ENCODE results near the gene NRXN3.

Gene NRXN3

DNA sequence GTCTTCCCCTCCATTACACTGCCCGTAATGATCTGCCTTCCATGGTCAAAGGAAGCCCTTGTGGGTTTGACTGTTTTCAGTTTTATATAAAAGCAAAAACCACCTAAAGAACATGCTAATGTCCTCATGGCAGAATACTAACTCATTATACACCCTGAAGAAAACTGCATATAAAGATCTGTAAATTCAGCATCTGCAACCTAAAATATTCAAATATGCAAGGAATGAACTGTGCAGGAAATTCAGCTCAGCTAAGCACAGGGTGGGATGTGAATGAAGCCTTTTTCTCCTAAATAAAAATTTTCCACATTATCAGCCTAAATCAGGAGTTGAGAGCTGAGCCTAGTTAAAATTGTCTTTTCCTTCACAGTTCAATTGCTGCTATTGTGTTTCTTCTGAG lies 128.1 kb downstream of the NRXN3 start:
- DNase-seq (ENCODE audit: low spot score), result no peak
- TF ChIP-seq, protein P1, sequence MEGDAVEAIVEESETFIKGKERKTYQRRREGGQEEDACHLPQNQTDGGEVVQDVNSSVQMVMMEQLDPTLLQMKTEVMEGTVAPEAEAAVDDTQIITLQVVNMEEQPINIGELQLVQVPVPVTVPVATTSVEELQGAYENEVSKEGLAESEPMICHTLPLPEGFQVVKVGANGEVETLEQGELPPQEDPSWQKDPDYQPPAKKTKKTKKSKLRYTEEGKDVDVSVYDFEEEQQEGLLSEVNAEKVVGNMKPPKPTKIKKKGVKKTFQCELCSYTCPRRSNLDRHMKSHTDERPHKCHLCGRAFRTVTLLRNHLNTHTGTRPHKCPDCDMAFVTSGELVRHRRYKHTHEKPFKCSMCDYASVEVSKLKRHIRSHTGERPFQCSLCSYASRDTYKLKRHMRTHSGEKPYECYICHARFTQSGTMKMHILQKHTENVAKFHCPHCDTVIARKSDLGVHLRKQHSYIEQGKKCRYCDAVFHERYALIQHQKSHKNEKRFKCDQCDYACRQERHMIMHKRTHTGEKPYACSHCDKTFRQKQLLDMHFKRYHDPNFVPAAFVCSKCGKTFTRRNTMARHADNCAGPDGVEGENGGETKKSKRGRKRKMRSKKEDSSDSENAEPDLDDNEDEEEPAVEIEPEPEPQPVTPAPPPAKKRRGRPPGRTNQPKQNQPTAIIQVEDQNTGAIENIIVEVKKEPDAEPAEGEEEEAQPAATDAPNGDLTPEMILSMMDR (IDR thresholded peaks at IDR 0.05; ENCODE audit: extremely low read depth, insufficient read depth, missing control alignments), result no peak
- in situ Hi-C loops (cut with MboI; ENCODE audit: low pct_unique_long_range_greater_than_20kb, low sequenced_read_pairs, unreplicated experiment), result no loop called here

DNA sequence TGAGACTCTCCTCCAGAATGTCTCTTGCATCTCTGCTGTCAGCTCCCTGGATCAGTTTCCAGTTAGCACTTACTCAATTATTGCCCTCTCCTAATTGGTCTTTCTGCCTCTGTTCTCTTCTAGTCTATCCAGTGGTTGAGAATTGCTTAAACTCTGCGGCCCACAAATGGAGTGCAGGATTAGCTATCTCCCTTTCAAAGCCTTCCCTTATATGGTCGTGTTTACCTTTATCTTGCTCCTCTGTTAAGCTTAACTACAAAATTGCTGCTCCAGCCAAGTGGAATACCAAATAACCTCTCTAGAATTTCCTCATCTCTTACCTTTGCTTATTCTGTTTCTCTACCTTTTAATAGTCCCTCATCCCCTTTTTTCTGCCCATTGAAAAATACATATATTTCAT lies 132.7 kb downstream of the NRXN3 start:
- in situ Hi-C loops (cut with MboI; ENCODE audit: low pct_unique_long_range_greater_than_20kb, low sequenced_read_pairs, unreplicated experiment), result no loop called here
- DNase-seq (ENCODE audit: low spot score), result no peak
- TF ChIP-seq, protein P1 (IDR thresholded peaks at IDR 0.05; ENCODE audit: extremely low read depth, insufficient read depth, missing control alignments), result no peak

DNA sequence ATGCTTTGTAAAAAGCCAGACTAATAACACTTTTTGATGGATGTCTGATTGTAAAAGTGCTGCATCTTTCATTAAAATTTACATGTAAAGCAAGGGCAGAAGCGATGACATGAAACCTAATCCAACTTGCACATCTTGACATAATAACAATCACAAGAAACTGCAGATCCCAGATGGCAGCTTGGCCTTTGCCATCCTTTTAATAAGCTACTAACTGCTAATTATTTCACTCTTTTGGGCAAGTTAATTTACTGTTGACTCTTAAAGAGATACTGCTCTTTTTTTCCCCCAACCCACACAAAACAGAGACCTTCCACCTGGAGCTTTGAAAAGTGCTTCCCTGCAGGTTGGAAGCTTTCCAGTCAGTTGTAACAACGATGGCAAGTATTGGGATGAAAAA lies 137.5 kb downstream of the NRXN3 start:
- TF ChIP-seq, protein P1 (IDR thresholded peaks at IDR 0.05; ENCODE audit: extremely low read depth, insufficient read depth, missing control alignments), result no peak
- in situ Hi-C loops (cut with MboI; ENCODE audit: low pct_unique_long_range_greater_than_20kb, low sequenced_read_pairs, unreplicated experiment), result no loop called here
- no peak for DNase-seq (ENCODE audit: low spot score)

DNA sequence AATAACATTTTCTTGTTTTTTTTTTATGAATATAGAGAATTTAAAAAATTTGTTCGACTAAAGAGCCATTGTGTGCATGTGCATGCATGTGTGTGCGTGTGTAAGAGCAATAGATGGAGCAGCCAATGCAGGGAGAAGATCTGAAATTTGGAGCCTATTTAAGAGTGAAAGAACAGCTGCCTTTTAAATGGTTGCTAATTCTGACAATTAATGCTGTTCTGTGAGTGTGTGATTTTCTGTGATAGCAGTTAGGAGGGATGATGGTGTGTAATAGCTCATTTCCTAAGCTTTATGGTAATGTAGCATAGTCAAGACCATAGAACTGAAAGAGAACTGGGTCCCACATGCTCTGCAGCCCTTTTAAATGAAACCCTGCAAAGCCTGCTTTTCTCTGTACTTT lies 137.9 kb downstream of the NRXN3 start:
- TF ChIP-seq, protein P1 (IDR thresholded peaks at IDR 0.05; ENCODE audit: extremely low read depth, insufficient read depth, missing control alignments), result no peak
- no peak for DNase-seq (ENCODE audit: low spot score)
- in situ Hi-C loops (cut with MboI; ENCODE audit: low pct_unique_long_range_greater_than_20kb, low sequenced_read_pairs, unreplicated experiment), result no loop called here

DNA sequence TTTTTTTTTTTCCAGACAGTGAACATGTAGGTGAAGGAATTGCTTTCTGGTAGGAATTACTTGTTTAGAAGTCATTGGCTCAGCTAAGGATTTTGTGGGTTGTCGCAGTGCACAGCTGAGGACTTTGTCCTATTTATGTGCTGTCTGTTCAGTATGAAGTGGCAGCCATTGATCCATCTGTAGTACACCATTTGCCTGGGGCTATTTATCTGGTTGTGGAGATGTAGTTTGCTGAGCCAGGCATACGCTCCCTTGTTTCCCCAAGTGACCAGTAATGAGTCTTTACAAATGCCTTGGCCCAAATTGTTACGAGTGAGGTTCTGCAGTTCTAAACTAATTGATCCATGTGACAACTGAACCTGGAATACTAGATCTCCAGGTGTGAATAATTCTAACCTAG lies 140.1 kb downstream of the NRXN3 start:
- in situ Hi-C loops (cut with MboI; ENCODE audit: low pct_unique_long_range_greater_than_20kb, low sequenced_read_pairs, unreplicated experiment), result no loop called here
- TF ChIP-seq, protein P1 (IDR thresholded peaks at IDR 0.05; ENCODE audit: extremely low read depth, insufficient read depth, missing control alignments), result no peak

DNA sequence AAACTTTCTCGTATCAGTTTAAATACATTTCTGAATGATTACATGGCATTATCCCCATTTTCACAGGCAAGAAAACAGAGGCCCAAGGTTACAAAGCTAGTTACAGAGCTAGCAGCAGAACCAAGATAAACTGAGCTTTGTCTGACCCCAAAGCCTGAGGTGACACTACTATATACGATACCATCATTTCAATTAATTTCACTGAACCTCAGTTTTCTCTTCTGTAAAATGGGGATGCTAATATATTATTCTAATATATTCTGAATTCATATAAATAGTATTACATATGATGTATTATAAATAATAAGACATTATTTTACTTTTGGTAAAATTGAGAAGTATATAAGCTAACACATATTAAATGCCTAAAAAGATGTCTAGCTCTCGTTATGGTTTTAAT lies 143.3 kb downstream of the NRXN3 start:
- no peak for DNase-seq (ENCODE audit: low spot score)
- in situ Hi-C loops (cut with MboI; ENCODE audit: low pct_unique_long_range_greater_than_20kb, low sequenced_read_pairs, unreplicated experiment), result no loop called here
- TF ChIP-seq, protein P1 (IDR thresholded peaks at IDR 0.05; ENCODE audit: extremely low read depth, insufficient read depth, missing control alignments), result no peak

More for the DNA sequence above, 140.1 kb downstream of the NRXN3 start:
- no peak for DNase-seq (ENCODE audit: low spot score)

DNA sequence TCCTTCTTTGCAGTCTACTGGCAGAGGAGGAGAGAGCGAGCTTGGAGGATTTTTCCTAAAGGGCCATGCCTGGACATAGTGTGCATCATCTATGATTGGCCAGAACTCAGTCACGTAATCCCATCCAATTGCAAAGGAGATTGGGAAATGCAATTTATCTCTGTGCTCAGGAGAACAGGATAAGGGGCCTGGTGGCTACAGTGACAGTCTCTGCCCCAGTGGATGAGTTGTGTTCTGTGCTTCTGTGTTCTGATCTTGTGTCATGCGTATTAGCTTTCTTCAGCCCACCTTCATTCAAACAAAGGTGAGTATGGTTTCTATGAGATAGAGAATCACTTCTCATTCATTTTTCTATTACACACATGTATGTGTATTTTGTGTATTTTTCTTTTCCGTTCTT lies 144.3 kb downstream of the NRXN3 start:
- DNase-seq (ENCODE audit: low spot score), result no peak
- in situ Hi-C loops (cut with MboI; ENCODE audit: low pct_unique_long_range_greater_than_20kb, low sequenced_read_pairs, unreplicated experiment), result no loop called here
- TF ChIP-seq, protein P1 (IDR thresholded peaks at IDR 0.05; ENCODE audit: extremely low read depth, insufficient read depth, missing control alignments), result no peak
